ENCODE measurements around the gene CLEC2D.

CLEC2D gene

DNA sequence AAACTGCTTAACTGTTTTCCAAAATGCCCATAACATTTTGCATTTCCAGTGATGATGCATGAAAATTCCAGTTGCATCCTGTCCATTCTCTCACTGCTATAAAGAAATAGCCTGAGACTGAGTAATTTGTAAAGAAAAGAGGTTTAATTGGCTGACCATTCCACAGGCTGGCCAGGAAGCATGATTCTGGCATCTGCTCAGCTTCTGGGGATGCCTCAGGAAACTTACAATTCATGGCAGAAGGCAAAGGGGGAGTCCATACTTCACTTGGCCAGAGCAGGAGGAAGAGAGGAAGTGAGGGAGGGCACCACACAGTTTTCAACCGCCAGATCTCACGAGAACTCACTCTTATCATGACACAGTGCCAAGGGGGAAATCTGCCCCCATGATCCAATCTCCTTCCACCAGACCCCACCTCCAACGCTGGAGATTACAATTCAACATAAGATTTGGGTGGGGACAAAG, 18.2 kb upstream of the CLEC2D start:
- POLR2A ChIA-PET: no interaction called here
- CTCF ChIA-PET: no interaction called here
- DNase-seq (ENCODE audit: low read depth, low spot score): peak; percentile 46
- no peak overlapping the region for H3K4me3 ChIP-seq (ENCODE audit: low read depth, low read length)
- TF ChIP-seq, protein P1, sequence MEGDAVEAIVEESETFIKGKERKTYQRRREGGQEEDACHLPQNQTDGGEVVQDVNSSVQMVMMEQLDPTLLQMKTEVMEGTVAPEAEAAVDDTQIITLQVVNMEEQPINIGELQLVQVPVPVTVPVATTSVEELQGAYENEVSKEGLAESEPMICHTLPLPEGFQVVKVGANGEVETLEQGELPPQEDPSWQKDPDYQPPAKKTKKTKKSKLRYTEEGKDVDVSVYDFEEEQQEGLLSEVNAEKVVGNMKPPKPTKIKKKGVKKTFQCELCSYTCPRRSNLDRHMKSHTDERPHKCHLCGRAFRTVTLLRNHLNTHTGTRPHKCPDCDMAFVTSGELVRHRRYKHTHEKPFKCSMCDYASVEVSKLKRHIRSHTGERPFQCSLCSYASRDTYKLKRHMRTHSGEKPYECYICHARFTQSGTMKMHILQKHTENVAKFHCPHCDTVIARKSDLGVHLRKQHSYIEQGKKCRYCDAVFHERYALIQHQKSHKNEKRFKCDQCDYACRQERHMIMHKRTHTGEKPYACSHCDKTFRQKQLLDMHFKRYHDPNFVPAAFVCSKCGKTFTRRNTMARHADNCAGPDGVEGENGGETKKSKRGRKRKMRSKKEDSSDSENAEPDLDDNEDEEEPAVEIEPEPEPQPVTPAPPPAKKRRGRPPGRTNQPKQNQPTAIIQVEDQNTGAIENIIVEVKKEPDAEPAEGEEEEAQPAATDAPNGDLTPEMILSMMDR (IDR thresholded peaks at IDR 0.05; ENCODE audit: insufficient read depth, low read length, missing control alignments): no peak

DNA sequence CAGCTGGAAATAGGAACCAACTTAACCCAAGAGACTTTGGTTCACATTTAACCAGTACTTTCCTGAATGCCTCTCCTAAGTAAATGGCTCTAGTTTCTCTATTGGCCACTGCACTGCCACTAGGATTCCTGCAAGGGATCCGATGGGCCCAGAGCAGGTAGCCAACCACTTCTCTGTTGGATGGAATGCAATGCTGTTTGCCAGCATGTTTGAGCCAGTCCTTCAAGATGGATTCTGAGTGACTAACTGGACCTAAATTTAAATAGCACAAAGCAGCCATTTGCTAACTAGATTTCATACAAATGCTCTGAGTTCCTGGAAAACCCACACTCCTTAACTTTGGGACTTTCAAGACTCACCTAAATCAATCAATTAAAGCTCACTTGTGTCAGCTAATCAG, 9.5 kb upstream of the CLEC2D start:
- TF ChIP-seq, protein P1 (IDR thresholded peaks at IDR 0.05; ENCODE audit: insufficient read depth, low read length, missing control alignments): no peak
- no peak overlapping the region for H3K4me3 ChIP-seq (ENCODE audit: low read depth, low read length)
- POLR2A ChIA-PET: no interaction called here
- CTCF ChIA-PET: interaction anchor here (2.8 kb wide), 1 partner anchor 48 kb away, joined by 9 read pairs; no protein-coding TSS in a partner anchor
- no peak for DNase-seq (ENCODE audit: low read depth, low spot score)

DNA sequence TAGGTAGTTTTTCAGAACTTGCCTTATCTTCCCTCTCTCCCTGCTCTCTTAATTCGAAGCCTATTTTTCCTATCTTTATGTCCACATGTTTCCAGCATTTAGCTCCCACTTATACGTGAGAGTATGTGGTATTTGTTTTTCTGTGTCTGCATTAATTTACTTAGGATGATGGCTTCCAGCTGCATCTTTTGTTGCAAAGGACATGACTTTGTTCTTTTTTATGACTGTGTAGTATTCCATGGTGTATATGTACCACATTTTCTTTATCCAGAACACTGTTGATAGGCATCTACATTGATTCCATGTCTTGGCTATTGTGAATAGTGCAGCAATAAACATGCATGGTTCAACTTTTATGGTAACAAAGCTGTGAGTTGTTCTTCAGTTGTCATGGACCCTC, 7.8 kb upstream of the CLEC2D start:
- ChIA-PET POLR2A (interaction anchor here (1.0 kb wide), 1 partner anchor 213 kb away, joined by 3 read pairs; no protein-coding TSS in a partner anchor), CTCF (interaction anchor here (1.2 to 2.8 kb wide), 2 partner anchors 47 to 81 kb away, joined by 3 to 9 read pairs; no protein-coding TSS in a partner anchor)
- no peak overlapping the region for H3K4me3 ChIP-seq (ENCODE audit: low read depth, low read length)
- DNase-seq (ENCODE audit: low read depth, low spot score): no peak
- TF ChIP-seq, protein P1 (IDR thresholded peaks at IDR 0.05; ENCODE audit: insufficient read depth, low read length, missing control alignments): no peak

DNA sequence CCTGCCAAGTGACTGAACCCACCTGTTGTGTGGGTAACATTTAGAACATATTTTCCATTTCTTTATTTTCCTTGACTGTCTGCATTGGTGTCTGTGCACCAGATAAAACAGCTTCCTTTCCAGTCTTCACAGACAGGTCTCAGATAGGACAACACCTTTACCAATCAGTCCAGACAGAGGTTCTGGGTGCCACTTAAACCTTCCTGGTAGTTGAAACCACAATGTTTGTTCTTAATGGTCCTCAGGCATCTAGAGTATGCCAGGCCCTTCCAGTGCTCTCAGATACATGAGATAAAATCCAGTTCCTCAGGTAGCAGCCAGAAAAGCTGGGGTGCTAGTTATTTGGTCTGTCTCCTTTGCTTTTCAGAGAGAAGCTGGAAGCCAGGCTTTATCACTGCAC, 7.0 kb upstream of the CLEC2D start:
- ChIA-PET POLR2A (interaction anchor here (1.0 kb wide), 1 partner anchor 214 kb away, joined by 3 read pairs; no protein-coding TSS in a partner anchor), CTCF (interaction anchor here (1.2 to 2.8 kb wide), 2 partner anchors 46 to 80 kb away, joined by 3 to 9 read pairs; no protein-coding TSS in a partner anchor)
- TF ChIP-seq, protein P1 (IDR thresholded peaks at IDR 0.05; ENCODE audit: insufficient read depth, low read length, missing control alignments): no peak
- no peak overlapping the region for H3K4me3 ChIP-seq (ENCODE audit: low read depth, low read length)
- no peak for DNase-seq (ENCODE audit: low read depth, low spot score)

DNA sequence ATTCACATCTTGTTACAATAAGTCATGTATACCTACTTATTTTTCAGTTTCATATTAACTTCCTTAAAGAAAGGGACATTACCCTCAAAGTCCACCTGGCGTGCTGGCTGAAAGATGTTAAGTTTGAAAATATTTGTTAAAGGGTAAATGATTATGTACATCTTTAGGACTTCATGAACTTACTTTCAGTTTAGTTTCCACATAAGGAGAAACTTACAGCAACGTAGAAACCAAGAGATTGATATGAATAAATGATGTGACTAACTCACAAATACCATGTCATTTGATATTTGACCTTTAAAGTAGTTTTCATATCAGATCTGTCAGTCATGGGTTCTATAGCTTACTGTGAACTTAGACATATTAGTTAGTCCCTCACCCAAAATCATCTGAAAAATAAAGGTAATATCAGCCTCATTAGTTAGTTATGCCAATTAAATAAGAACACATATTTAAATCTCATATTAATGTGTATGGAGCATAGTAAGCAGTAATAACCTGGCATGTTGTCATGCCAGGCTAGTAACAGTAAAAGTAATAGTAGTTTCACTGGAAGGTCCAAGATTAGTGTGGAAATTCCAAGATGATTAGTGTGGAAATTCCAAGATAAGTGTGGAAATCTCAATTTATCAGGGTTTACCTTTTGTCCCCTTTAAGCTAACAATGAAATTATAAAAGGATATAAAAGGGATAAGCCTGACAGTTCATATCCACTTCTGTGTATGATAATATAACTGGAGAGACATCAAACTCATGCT, 1.9 kb upstream of the CLEC2D start:
- ChIA-PET CTCF (interaction anchor here (1.1 to 3.4 kb wide), 3 partner anchors 33 to 41 kb away, joined by 3 to 10 read pairs (median 3); no protein-coding TSS in a partner anchor), POLR2A (no interaction called here)
- no peak for DNase-seq (ENCODE audit: low read depth, low spot score)
- H3K4me3 ChIP-seq (ENCODE audit: low read depth, low read length): no peak overlapping the region
- TF ChIP-seq, protein P1 (IDR thresholded peaks at IDR 0.05; ENCODE audit: insufficient read depth, low read length, missing control alignments): no peak

Data from AG04449 (cell line).